ENCODE results near the gene SHROOM3. TPM values are rescaled to one million over a fixed set of nuclear protein-coding genes. Genes with fewer than 3 reads are reported as not detected.
A peak's percentile ranks its signal among the peaks of the same experiment; 100 is the strongest.

SHROOM3 gene
- polyA plus RNA-seq, 2 of the 4 experiments (the other 2 are of a cell fraction): 2.8 to 5.1 TPM

- Histone ChIP-seq H3K9me3 (0 out of 3 replicates have a peak, but pooled peaks cover 3% of the 10 kb centered on the region), H3K4me1 (peaks cover 25% of the 10 kb centered on the region), H3K27ac (no peak overlapping the region), H3K4me2 (no peak overlapping the region), H3K4me3 (no peak overlapping the region)
- FAIRE-seq (no peak), DNase-seq (ENCODE audit: low read depth in 1 of 2, low spot score in 1 of 2) (no peak), ATAC-seq (no peak)
- POLR2A ChIA-PET: no interaction called here
- TF ChIP-seq CBX8 (IDR thresholded peaks at IDR 0.05) (no peak), ESRRA (IDR thresholded peaks at IDR 0.05; ENCODE audit: borderline replicate concordance, low read length) (no peak), ZFP36 (IDR thresholded peaks at IDR 0.05; ENCODE audit: borderline replicate concordance, partially characterized antibody) (no peak)
- CTCF ChIA-PET: interaction anchor here (1.3 kb wide), 1 partner anchor 12 kb away, joined by 3 read pairs; no protein-coding TSS in a partner anchor
- WGBS (ENCODE audit: missing lambda C conversion rate): no CpG with 5 or more reads among the region's 2 CpGs
Measured at GRCh38 chr4:76756416-76756815, 321.4 kb downstream of the SHROOM3 start.

GRCh38 chr4:76757418-76757939 is 322.4 kb downstream of the SHROOM3 start:
- Histone ChIP-seq H3K4me3 (no peak overlapping the region), H3K4me2 (no peak overlapping the region), H3K27ac (no peak overlapping the region), H3K4me1 (peaks cover 24% of the 10 kb centered on the region), H3K9me3 (no peaks in the 10 kb centered on the region)
- WGBS (ENCODE audit: missing lambda C conversion rate): 81% methylated on average over 9 of the region's 9 CpGs
- ATAC-seq (no peak), FAIRE-seq (no peak), DNase-seq (ENCODE audit: low read depth in 1 of 2, low spot score in 1 of 2) (no peak)
- TF ChIP-seq HMGXB4 (CRISPR knock-in tag; IDR thresholded peaks at IDR 0.05; ENCODE audit: borderline replicate concordance) (no peak), HES2 (IDR thresholded peaks at IDR 0.05) (no peak), MAFK (IDR thresholded peaks at IDR 0.05; ENCODE audit: partially characterized antibody) (no peak), HDAC2 (IDR thresholded peaks at IDR 0.05) (no peak), NPAS2 (CRISPR knock-in tag; IDR thresholded peaks at IDR 0.05; ENCODE audit: borderline replicate concordance) (no peak), CHD4 (IDR thresholded peaks at IDR 0.05; ENCODE audit: borderline replicate concordance) (no peak), NFE2L2 (conservative IDR thresholded peaks at IDR 0.05; ENCODE audit: low read length) (no peak)
- ChIA-PET CTCF (interaction anchor here (0.6 to 1.3 kb wide), 10 partner anchors 8 to 235 kb away, joined by 3 to 5 read pairs (median 3); no protein-coding TSS in a partner anchor), POLR2A (no interaction called here)

- Histone ChIP-seq H3K27ac (no peak overlapping the region), H3K4me3 (no peak overlapping the region), H3K4me1 (peaks cover 15% of the 10 kb centered on the region), H3K9me3 (no peaks in the 10 kb centered on the region), H3K4me2 (no peak overlapping the region)
- 2% methylated on average over 4 of the region's 4 CpGs for WGBS (ENCODE audit: missing lambda C conversion rate)
- ChIA-PET CTCF (interaction anchor here (0.6 to 1.1 kb wide), 7 partner anchors 9 to 236 kb away, joined by 3 to 5 read pairs (median 3); no protein-coding TSS in a partner anchor), POLR2A (no interaction called here)
- ATAC-seq: peak; percentile 74 to 84; a peak in 3 of 6 replicates
- no peak for TF ChIP-seq CHD4 (IDR thresholded peaks at IDR 0.05; ENCODE audit: borderline replicate concordance)
- no peak for TF ChIP-seq KDM5A (IDR thresholded peaks at IDR 0.05)
- peak; percentile 63 for TF ChIP-seq SMC3 (IDR thresholded peaks at IDR 0.05)
- TF ChIP-seq CTCF (IDR thresholded peaks at IDR 0.05): peak; percentile 59
- TF ChIP-seq RAD21 (conservative IDR thresholded peaks at IDR 0.05 in 1 of 2, IDR thresholded peaks at IDR 0.05 in 1 of 2): peak; percentile 30 to 42; a peak in 3 of 5 replicates
- TF ChIP-seq EHMT2 (IDR thresholded peaks at IDR 0.05; ENCODE audit: low read depth): no peak
- no peak for TF ChIP-seq CBX2 (IDR thresholded peaks at IDR 0.05; ENCODE audit: borderline replicate concordance, low read depth)
- no peak for FAIRE-seq
- DNase-seq (ENCODE audit: low read depth in 1 of 2, low spot score in 1 of 2): peak; percentile 36 to 45
Measured at GRCh38 chr4:76758290-76758882, 323.4 kb downstream of the SHROOM3 start.
